GM10248 (cell line): Measurements from ENCODE around the gene ETFRF1.

ENCODE experiments used
- CTCF ChIA-PET: fragments of 300-600 bp; sonication (Branson Sonifier 250); formaldehyde crosslinking; extraction: SDS; loops from one replicate; lab custom pipeline; 2021; ENCODE audit warnings: antibody characterized with exemption; lab: Yijun Ruan, JAX
- POLR2A ChIA-PET: fragments of 350-650 bp; sonication (Branson Sonifier 250); formaldehyde crosslinking; extraction: SDS; loops from one replicate; lab custom pipeline; 2020; ENCODE audit warnings: antibody characterized with exemption; lab: Yijun Ruan, JAX
- DNase-seq: peaks from one replicate; pipeline ENCODE4 v3.0.0; 2012; ENCODE audit errors: extremely low spot score
- TF ChIP-seq, protein P1 (sequence below): IDR thresholded peaks from 2 replicates; pipeline ENCODE4 v1.5.1; 2012; ENCODE audit warnings: mild to moderate bottlenecking, low read depth; ENCODE audit errors: extremely low read depth, missing control alignments, control extremely low read depth

ETFRF1 gene

DNA sequence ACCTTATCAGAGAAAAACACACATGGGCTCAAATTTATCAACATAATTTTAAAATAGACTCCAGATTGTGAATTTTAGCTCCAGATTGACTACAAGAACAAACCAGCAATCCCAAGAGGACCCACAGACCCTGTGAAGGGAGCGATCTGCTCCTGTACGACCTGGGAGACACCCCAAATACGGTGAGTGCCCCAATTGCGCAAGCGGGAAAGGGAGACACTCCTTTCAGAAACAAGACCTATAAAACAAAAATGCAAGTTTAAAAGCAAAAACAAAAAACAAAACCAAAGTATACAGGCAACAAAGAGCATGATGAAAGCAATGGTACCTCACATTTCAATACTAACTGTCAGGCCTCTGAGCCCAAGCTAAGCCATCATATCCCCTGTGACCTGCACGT, 32.2 kb upstream of the ETFRF1 start:
- TF ChIP-seq, protein P1, sequence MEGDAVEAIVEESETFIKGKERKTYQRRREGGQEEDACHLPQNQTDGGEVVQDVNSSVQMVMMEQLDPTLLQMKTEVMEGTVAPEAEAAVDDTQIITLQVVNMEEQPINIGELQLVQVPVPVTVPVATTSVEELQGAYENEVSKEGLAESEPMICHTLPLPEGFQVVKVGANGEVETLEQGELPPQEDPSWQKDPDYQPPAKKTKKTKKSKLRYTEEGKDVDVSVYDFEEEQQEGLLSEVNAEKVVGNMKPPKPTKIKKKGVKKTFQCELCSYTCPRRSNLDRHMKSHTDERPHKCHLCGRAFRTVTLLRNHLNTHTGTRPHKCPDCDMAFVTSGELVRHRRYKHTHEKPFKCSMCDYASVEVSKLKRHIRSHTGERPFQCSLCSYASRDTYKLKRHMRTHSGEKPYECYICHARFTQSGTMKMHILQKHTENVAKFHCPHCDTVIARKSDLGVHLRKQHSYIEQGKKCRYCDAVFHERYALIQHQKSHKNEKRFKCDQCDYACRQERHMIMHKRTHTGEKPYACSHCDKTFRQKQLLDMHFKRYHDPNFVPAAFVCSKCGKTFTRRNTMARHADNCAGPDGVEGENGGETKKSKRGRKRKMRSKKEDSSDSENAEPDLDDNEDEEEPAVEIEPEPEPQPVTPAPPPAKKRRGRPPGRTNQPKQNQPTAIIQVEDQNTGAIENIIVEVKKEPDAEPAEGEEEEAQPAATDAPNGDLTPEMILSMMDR = no peak
- ChIA-PET POLR2A (no interaction called here), CTCF (interaction anchor here (0.9 to 1.1 kb wide), 4 partner anchors 8 to 197 kb away, joined by 3 to 4 read pairs (median 3); no protein-coding TSS in a partner anchor)
- no peak for DNase-seq

DNA sequence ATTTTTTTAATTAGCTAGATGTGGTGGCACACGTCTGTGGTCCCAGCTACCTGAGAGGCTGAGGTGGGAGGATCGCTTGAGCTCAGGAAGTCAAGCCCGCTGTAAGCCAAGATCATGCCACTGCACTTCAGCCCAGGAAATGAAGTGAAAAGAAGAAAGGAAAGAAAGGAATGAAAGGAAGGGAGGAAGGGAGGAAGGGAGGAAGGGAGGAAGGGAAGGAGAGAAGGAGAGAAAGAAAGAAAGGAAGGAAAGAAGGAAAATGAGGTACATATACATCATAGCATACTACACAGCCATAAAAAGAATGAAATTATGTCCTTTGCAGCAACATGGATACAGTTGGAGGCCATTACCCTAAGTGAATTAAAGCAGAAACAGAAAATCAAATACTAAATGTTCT, 12.3 kb upstream of the ETFRF1 start:
- POLR2A ChIA-PET = no interaction called here
- DNase-seq = no peak
- CTCF ChIA-PET = interaction anchor here (1.1 to 1.3 kb wide), 2 partner anchors 10 to 27 kb away, joined by 3 to 4 read pairs; no protein-coding TSS in a partner anchor
- TF ChIP-seq, protein P1 = no peak

DNA sequence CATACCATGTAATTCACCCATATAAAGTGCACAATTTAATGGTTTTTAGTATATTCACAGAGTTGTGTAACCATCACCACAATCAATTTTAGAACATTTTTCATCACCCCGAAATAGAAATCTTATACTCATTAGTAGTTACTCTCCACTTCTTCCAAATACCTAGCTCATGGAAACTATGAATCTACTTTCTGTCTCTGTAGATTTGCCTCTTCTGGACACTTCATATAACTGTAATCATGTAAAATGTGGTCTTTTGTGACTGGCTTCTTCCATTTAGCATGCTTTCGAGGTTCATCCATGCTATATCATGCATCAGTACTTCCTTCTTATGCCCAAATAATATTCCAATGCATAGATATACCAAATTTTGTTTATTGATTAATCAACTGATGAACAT, 10.9 kb upstream of the ETFRF1 start:
- TF ChIP-seq, protein P1 = no peak
- CTCF ChIA-PET = interaction anchor here (1.3 kb wide), 1 partner anchor 8 kb away, joined by 3 read pairs; no protein-coding TSS in a partner anchor
- POLR2A ChIA-PET = no interaction called here
- DNase-seq = no peak

DNA sequence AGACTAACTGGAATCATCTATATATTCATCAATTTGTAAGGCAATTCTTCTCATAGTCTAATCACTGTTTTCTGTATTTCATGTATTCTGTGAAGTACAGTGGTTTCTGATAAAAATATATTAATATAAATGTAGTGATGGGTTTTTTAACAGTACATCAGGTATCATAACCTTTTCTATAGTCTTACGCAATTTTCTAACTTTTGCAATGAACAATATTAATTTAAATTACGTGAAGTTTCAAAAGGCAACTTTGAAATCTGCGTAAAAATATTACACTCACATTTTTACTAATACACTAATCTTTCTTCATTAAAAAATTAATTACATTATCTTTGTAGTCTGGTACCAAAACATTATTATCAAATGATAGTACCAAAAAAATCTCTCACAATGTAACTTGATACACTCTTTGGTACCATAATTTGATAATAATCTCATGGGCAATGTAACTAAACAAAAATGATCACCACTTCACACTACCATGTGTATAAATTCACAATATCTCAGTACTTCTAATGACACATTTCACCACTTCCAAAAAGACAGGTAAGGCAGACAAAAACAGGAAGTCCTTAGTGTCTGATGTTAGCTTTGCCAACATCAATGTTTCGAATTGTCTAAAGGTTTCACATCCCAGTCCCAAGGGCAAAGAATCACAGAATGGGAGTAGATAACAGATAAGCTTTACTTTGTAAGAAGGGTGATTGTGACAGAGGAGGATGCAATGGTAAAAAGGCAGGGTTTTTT, 8.8 kb upstream of the ETFRF1 start:
- POLR2A ChIA-PET = no interaction called here
- TF ChIP-seq, protein P1 = no peak
- no peak for DNase-seq
- CTCF ChIA-PET = no interaction called here

DNA sequence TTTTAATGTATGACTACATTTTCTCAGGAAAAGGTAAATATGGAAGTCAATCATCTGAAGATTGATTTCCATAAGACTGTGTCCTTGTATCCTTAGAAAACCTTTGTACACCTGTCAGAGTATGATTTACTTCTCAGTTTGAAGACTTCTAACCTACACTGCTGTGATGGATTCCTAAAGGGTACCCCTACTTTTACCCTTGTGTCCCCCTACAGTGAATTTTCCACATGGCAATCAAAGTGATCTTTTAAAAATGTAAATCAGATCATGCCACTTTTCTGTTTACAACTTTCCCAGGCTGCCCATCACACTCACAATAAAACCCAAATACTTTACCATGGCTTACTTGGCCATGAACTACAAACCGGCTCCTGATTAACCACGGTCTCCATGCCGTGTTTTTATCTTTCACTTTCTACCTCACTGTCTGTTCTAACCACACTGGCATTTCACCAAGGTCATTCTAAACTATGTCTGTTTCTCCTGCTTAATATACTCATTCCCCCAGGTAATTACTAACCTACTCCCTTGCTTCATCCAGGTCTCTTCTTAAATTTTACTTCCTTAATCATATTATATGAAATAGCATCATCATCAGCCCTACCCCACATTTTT, 8.1 kb upstream of the ETFRF1 start:
- CTCF ChIA-PET = no interaction called here
- DNase-seq = peak; percentile 31
- TF ChIP-seq, protein P1 = no peak
- POLR2A ChIA-PET = no interaction called here

DNA sequence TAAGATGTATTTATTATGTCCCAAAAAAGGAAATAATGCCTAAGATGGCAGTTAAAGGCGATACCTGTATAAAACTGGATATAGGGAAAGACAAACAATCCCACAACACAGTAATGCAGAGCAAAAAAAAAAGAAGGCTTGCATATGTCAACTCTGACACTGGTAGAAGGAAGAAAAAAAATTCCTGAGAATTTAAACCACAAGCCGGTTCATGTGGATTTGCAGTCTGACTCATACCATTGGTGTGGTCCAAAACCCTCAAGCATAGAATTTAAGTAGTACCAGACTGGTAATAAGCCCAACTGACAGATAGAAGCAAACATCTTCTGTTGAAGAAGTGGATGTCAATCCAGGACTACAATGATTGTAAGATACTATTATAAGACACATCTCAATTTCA, 7.3 kb upstream of the ETFRF1 start:
- DNase-seq = no peak
- TF ChIP-seq, protein P1 = no peak
- ChIA-PET POLR2A (no interaction called here), CTCF (no interaction called here)
